ENCODE data around the gene TTLL10.

GRCh38 chr1:1151306-1151705 lies 22.4 kb upstream of the TTLL10 start:
- no peak for TF ChIP-seq POLR2A (IDR thresholded peaks at IDR 0.05; ENCODE audit: low read depth, low read length)
- TF ChIP-seq POLR2AphosphoS5 (IDR thresholded peaks at IDR 0.05; ENCODE audit: low read depth, low read length) = no peak
- TF ChIP-seq SPI1 (IDR thresholded peaks at IDR 0.05; ENCODE audit: low read depth, low read length) = no peak
- no peak for TF ChIP-seq TAF1 (IDR thresholded peaks at IDR 0.05; ENCODE audit: low read depth, low read length)
- TF ChIP-seq PAX5 (IDR thresholded peaks at IDR 0.05; ENCODE audit: insufficient read depth, low read length, severe bottlenecking) = no peak
